NT2/D1 (cell line): ENCODE data around the gene TAF15.

ENCODE experiments used
- SUZ12 ChIP-seq: IDR thresholded peaks from 2 replicates; pipeline ENCODE4 v1.6.1; 2011; ENCODE audit not compliant: insufficient read length, insufficient read depth; ENCODE audit errors: extremely low read depth
- YY1 ChIP-seq: IDR thresholded peaks from 2 replicates; pipeline ENCODE4 v1.6.1; 2011; ENCODE audit not compliant: insufficient read length, insufficient read depth
- ZNF274 ChIP-seq: IDR thresholded peaks from 2 replicates; pipeline ENCODE4 v1.6.1; 2011; ENCODE audit warnings: mild to moderate bottlenecking, low read depth, low read length

GRCh38 chr17:35763767-35764122, 45.5 kb upstream of the TAF15 start:
- no peak for TF ChIP-seq YY1
- TF ChIP-seq ZNF274, result no peak
- no peak for TF ChIP-seq SUZ12
